Ovary (tissue), 3 donors: ENCODE data around the gene RPS21.

ENCODE experiments used
- CTCF ChIP-seq, 3 donors: fragments of 450-650 bp in 2 of 3; fragments of 200-600 bp in 1 of 3; IDR thresholded peaks; one replicate each; pipeline versions ENCODE4 v1.5.1 to v1.8.0; 2016 to 2022; ENCODE audit warnings: antibody characterized with exemption in 3 of 3, mild to moderate bottlenecking in 1 of 3
- EP300 ChIP-seq: sonication (generic); formaldehyde crosslinking; IDR thresholded peaks from one replicate; pipeline ENCODE4 v1.6.1; 2017; ENCODE audit warnings: antibody characterized with exemption
- donor health status: DM: no; HTN: no; CAD: no.

- no peak for TF ChIP-seq CTCF (IDR thresholded peaks at IDR 0.05)
- no peak for TF ChIP-seq EP300
These were observed 14.6 kb upstream of the RPS21 start for GRCh38 chr20:62372042-62372993.
